Measurements from ENCODE around the gene TGFB1. TPM values are rescaled to one million over a fixed set of nuclear protein-coding genes. Genes with fewer than 3 reads are reported as not detected.

TGFB1 gene
- total and polyA plus RNA-seq, 2 of the 13 experiments (the other 11 are each of a cell fraction or from before 2014, with no cell fraction given): 4.1 to 5.4 TPM

DNA sequence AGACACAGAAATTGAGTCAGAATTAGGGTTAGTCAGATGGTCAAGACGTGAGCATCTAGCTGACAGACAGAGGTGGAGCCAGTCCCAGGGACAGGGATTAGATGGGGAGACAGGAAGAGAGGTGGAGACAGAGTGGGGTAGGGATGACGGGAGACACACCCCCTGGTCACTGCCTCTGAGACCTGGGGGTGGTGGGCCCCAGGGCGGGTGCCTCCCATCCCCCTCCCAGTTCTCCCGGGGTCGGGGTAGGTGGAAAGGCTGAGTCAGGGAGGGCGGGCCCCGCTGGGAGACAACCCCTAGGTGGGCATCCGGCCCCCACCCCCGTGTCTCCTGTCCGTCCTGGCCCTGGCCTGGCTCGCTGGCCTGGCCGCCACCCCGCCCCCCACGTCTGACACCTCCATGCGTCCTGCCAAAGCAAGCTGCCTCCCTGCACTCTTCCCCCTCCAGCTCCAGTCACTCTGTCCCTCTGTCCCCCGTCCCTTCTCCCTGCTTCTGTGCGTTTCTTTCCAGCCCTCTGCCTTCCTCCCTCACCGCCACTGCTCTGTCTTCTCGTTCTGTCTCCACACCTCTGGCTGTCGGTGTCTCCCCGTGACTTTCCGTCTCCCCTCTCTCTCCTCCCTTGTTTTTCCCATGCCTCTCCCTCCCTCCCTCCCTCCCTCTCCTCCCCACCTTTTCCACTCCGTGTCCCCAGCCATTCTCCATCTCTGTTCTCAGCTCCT, 28.6 kb downstream of the TGFB1 start (continued):
- no peak for TF ChIP-seq SKI (IDR thresholded peaks at IDR 0.05; ENCODE audit: partially characterized antibody)
- peak; percentile 51 for TF ChIP-seq THAP11 (CRISPR knock-in tag; IDR thresholded peaks at IDR 0.05)
- peak; percentile 31 for TF ChIP-seq TEAD3 (CRISPR knock-in tag; optimal IDR thresholded peaks at IDR 0.05; ENCODE audit: borderline replicate concordance)
- TF ChIP-seq CEBPB (IDR thresholded peaks at IDR 0.05; ENCODE audit: borderline replicate concordance, low read depth, low read length): no peak
- no peak; the same call in 1 of the 2 replicates for TF ChIP-seq SIN3A (IDR thresholded peaks at IDR 0.05; ENCODE audit: borderline replicate concordance, low read depth, low read length)
- peak; percentile 18; the same call in 1 of the 2 replicates for TF ChIP-seq CHD2 (IDR thresholded peaks at IDR 0.05; ENCODE audit: low read depth, low read length)
- peak; percentile 93 for TF ChIP-seq ZNF326 (CRISPR knock-in tag; IDR thresholded peaks at IDR 0.05; ENCODE audit: borderline replicate concordance)
- peak; percentile 60; the same call in 1 of the 2 replicates for TF ChIP-seq SKIL (CRISPR knock-in tag; IDR thresholded peaks at IDR 0.05; ENCODE audit: borderline replicate concordance)
- TF ChIP-seq NONO (IDR thresholded peaks at IDR 0.05): 0 out of 2 replicates have a peak, but pooled peaks have one; percentile 51
- peak; percentile 49 for TF ChIP-seq NONO (CRISPR knock-in tag; conservative IDR thresholded peaks at IDR 0.05)
- TF ChIP-seq ZSCAN9 (CRISPR knock-in tag; IDR thresholded peaks at IDR 0.05; ENCODE audit: borderline replicate concordance): peak; percentile 44; the same call in 1 of the 2 replicates
- TF ChIP-seq SMAD3 (CRISPR knock-in tag; IDR thresholded peaks at IDR 0.05): 0 out of 2 replicates have a peak, but pooled peaks have one; percentile 26
- no peak for TF ChIP-seq RFXANK (CRISPR knock-in tag; IDR thresholded peaks at IDR 0.05)
- TF ChIP-seq CCAR2 (optimal IDR thresholded peaks at IDR 0.05; ENCODE audit: low read depth, low read length): no peak
- TF ChIP-seq ESRRA (CRISPR knock-in tag; IDR thresholded peaks at IDR 0.05; ENCODE audit: low read depth): no peak
- peak; percentile 82 for TF ChIP-seq RARA (CRISPR knock-in tag; IDR thresholded peaks at IDR 0.05)
- peak in 1 of 2 experiments; percentile 18; a peak in 1 of 4 replicates for TF ChIP-seq EP300 (IDR thresholded peaks at IDR 0.05; ENCODE audit: low read depth in 2 of 2, low read length in 2 of 2)
- peak; percentile 58; the same call in 1 of the 2 replicates for TF ChIP-seq EP300 (CRISPR knock-in tag; IDR thresholded peaks at IDR 0.05; ENCODE audit: borderline replicate concordance)
- no peak for TF ChIP-seq ZNF562 (CRISPR knock-in tag; IDR thresholded peaks at IDR 0.05; ENCODE audit: borderline replicate concordance)
- no peak for TF ChIP-seq TEAD2 (CRISPR knock-in tag; IDR thresholded peaks at IDR 0.05)
- peak; percentile 35; the same call in 1 of the 2 replicates for TF ChIP-seq GATAD1 (CRISPR knock-in tag; IDR thresholded peaks at IDR 0.05)
- TF ChIP-seq AGO1 (IDR thresholded peaks at IDR 0.05; ENCODE audit: low read depth, low read length, poor library complexity, severe bottlenecking): peak; percentile 89
- TF ChIP-seq ZFX (CRISPR knock-in tag; IDR thresholded peaks at IDR 0.05; ENCODE audit: low read depth): peak; percentile 10
- TF ChIP-seq GATAD2A (CRISPR knock-in tag; IDR thresholded peaks at IDR 0.05): peak; percentile 51
- no peak; the same call in 2 of the 3 replicates for TF ChIP-seq MXI1 (IDR thresholded peaks at IDR 0.05; ENCODE audit: borderline replicate concordance, low read depth, low read length)
- TF ChIP-seq NFATC3 (CRISPR knock-in tag; IDR thresholded peaks at IDR 0.05): 0 out of 2 replicates have a peak, but pooled peaks have one; percentile 28
- peak; percentile 90 for TF ChIP-seq FOSL2 (CRISPR knock-in tag; IDR thresholded peaks at IDR 0.05)
- no peak for TF ChIP-seq GTF2F1 (IDR thresholded peaks at IDR 0.05; ENCODE audit: low read length)

All from HepG2 (cell line).